Amniotic stem cell (primary cell): ENCODE measurements around the gene EPB41L1.
A peak's percentile ranks its signal among the peaks of the same experiment; 100 is the strongest.

Experiments used
- DNase-seq: peaks from one replicate; lab custom pipeline; 2025; lab: John Stamatoyannopoulos, UW

Gene EPB41L1

DNA sequence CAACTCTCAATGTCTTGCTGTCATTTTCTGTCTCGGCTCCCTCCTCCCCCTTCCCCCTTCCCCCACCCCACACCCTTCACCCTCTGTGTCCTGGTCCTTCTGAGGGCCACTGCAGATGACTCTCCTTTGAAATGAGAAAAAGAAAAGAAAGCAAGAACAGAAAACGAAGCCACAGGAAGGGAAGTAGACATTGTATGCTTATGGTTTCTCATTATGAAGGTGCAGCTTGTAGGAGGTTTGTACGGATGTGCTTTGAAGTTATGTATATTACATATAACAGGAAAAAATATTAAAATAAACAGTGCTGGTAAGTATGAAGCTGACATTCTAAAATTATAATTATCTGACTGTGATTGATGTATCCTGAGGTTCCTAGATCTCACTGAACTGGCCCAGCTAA is 75.5 kb downstream of the EPB41L1 start:
- no peak for DNase-seq

DNA sequence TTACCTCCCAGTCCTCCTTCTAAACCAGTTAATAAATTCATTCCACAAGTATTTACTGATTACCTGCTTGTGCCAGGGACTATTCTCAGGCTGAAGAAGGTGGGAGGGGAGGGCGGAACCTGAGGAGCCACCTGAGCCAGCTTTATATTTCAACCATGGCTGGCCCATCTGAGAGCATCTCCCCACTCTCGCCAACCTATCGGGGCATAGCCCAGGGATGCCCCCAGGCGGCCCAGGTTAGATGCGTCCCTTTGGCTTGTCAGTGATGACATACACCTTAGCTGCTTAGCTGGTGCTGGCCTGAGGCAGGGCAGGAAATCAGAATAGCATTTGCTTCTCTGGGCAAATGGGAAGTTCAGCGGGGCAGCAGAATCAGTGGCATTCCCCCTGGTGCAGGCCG is 76.8 kb downstream of the EPB41L1 start:
- no peak for DNase-seq

DNA sequence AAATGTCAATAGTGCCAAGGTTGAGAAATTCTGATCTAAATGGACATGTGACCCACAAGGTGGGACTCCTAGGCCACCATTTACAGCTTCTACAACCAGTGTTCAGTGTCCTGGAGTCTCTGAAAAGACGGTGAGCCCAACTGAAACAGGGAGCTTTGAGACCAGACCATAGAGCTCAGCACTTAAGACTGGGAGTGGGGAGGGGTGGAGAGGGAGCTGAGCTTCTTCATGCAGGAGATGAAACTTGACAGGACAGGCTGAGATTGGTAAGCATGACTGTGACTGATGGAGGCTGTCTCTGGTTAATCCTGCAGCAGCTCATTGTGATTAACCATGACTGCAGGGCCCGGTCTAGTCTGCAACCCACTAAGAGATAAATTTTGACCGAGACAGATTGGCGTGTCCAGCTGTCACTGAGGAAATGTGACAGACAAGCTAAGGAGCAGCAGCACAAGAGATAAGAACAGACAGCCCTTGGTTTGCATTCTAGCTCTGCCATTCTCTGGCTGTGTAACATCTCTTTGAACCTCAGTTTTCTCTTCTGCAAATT is 80.3 kb downstream of the EPB41L1 start:
- no peak for DNase-seq

DNA sequence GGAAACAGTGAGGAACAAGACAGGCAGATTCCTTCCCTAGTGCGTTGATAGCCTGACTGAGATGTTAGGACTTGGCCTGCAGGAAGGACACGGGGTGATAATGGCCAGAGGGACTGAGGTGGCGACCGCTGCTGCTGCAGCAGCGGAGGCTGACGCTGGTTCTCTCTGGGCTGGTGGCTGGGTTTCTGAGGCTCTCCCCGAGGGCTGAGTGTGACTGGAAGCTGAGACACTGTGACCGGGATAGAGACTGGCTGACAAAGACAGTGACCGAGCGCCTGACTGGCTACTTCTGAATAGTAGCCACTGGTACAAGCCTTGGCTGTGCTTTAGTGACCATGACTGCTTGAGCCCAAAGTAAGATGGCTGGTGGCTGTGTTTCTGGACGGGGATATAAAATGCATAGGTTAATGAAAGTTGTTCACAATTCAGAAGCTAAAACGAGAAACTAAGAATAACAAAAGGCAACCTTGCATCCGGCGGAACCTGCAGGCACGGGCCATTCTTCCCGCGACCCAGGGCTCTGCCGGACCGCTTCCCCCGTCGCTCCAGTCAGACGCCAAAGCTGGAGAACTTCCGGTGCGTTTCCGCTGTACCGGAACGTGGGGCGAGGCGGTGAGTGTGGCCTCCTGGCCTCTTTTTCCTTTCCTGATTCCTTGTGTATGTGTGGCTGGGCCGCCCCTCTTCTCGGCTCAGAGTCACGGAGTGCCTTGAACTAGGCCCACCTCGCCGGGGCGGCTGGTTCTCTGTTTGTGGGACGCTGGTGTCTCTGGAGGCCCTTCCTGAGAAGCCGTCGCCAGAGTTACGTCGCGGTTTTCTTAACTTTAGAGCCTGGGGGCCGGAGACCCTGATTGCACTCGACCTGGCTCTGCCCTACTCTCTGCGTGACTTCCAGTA is 81.6 kb downstream of the EPB41L1 start, which contains the start of gene AAR2:
Gene AAR2, plus strand, starts transcription at position 587 of the 894 bp plus-strand sequence. CDS start 3,391 bp downstream, outside the sequence.
- DNase-seq = peak; percentile 80

DNA sequence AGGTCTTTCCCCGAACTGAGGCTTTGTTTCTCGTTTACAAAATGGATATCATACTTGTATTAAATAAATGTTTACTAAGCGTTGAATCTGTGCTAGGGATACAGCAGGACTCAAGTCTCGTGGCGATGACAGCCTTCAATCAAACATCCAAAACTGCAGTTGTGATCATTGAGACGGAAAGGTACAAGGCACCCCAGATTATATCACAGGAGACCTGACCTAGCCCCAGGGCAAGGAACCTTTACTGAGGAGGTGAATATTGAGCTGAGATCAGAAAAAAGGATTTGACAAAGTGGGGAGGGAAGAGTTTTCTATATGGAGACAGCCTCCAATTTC is 82.2 kb downstream of the EPB41L1 start:
- no peak for DNase-seq

DNA sequence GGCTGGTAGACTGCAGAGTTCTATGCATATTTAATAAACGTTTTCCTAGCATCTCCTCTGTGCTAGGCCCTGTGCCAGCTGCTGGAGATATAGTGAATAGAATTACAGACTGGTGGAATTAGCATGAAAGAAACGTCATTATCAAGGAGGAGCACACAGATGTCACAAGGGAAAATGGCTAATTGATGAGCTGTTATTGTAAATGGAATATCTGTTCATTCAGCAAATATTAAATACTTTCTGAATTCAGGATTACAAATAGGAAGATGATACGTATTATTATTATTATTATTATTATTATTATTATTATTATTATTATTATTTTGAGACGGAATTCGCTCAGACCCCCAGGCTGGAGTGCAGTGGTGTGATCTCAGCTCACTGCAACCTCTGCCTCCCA is 82.9 kb downstream of the EPB41L1 start:
- no peak for DNase-seq

DNA sequence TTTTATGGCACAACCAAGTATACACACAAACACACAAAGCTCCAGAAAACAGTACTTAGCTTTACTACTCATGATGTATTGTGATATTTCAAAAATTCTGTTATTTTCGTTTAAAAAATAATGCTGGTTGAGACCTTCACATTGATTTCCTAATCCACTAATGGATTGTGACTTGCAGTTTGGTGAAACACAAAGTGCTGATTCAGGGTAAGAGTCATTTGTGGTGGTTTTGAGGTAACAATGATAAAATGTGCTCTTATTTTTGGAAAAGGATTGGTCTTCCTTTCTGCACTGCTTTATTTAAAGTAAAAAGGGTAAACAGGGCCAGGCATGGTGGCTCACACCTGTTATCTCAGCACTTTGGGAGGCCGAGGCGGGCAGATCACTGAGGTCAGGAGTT is 83.6 kb downstream of the EPB41L1 start:
- no peak for DNase-seq

DNA sequence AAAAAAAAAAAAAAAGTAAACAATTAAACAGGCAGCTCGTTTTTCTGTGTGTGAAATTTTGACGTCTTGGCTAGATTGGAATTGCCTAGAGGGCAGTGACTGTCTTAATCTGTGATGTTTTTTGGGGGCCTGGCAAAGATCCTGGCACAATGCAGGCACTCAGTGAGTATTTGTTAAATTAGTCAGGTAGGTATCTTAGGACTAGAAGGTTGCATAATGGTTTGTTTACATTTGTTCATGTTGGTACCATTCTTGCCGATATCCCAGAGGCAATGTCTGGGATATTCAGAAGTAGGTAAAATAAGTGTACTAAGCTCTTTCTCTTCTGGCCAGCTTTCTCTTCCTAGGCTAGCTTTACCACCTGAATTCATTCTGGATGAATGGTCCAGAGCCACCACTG is 84.2 kb downstream of the EPB41L1 start:
- no peak for DNase-seq

DNA sequence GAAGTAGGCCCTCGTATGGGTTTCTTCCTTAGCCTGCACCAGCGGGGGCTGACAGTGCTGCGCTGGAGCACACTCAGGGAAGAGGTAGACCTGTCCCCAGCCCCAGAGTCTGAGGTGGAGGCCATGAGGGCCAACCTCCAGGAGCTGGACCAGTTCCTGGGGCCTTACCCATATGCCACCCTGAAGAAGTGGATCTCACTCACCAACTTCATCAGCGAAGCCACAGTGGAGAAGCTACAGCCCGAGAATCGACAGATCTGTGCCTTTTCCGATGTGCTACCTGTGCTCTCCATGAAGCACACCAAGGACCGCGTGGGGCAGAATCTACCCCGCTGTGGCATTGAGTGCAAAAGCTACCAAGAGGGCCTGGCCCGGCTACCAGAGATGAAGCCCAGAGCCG is 85.5 kb downstream of the EPB41L1 start:
- DNase-seq = no peak

DNA sequence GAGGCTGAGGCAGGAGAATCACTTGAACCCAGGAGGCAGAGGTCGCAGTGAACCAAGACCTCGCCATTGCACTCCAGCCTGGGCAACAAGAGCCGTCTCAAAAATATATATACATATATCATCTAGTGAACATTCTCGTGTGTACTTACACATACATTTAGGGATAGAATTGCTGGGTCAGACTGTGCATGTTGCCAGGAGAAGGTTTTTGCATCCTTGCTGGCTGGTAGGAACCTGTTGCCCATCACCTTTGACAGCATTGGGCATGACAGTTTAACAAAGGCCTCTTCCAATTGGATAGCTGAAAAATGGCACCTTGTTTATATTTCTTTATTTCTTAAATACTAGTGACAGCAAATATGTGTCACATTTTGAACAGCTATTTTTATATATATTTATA is 87.1 kb downstream of the EPB41L1 start:
- no peak for DNase-seq

DNA sequence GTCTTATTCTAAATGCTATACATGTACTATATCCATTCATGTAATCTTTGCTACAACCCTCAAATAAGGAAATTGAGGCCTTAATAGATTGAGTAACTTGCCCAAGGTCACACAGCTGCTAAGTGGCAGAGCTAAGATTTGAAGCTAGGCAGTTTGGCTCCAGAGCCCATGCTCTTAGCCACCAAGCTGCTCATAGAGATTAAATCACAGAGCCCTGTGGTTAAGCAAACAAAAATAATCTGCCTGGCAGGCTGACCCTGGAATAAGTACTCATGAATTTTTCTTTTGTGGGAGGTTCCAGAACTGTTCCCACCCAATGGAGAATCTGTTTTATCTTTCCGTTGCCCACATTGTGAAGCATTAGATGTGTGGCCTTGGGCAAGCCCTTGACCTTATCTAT is 89.2 kb downstream of the EPB41L1 start:
- no peak for DNase-seq

DNA sequence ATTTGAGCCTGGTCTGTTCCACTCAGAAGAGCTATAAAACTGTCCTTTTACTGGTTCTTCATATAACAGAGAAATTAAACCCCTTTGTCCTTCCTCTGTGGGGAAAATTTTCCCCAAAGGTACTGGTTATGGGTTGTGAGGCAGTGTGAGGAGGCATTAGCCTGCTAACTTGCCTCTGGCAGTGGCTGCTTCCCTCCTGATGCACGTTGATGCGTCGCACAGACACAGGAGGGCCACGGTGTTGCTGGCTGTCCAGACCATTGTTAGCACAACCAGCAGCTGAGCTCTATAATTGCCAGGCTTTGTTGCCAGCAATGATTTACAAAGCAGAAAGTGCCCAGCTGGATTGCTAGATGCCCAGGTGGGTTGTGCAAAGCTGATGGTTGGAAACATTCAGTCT is 91.9 kb downstream of the EPB41L1 start:
- no peak for DNase-seq

DNA sequence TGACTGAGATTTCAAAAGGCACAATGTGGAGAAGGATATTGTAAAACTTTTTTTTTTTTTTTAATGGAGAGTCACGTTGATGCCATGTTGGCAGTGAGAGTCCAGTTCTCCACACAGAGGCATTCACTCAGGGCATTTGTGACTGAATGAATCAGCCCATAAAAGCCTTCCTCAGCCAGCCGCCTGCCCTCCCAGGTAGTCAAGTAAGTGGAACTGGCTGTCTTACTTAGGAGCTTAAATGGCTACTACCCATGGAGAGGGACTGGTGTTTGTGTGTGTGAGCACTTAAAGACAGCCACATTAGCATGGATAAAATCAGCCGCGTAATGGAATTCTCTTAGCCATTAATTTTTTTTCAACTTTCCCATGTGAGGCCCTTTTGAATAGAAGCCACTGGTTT is 94.3 kb downstream of the EPB41L1 start:
- DNase-seq = no peak

DNA sequence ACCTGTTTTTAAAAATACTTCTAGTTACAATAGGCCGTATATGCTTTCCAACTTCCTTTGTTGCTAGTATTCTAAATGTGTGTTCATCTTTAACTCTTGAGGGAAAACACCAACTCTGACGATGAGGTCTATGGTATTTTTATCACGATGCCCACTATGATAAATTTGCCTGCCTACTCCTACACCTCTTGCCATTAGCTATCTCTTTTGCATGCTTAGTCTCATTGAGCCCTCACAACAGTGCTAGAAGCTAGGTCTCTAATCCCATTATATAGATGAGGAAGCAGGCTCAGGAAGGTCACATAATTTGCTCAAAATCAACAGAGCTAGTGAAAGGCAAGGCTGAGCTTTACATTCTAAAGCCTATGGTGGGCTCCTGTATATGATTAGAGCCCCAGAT is 94.9 kb downstream of the EPB41L1 start:
- DNase-seq = no peak

DNA sequence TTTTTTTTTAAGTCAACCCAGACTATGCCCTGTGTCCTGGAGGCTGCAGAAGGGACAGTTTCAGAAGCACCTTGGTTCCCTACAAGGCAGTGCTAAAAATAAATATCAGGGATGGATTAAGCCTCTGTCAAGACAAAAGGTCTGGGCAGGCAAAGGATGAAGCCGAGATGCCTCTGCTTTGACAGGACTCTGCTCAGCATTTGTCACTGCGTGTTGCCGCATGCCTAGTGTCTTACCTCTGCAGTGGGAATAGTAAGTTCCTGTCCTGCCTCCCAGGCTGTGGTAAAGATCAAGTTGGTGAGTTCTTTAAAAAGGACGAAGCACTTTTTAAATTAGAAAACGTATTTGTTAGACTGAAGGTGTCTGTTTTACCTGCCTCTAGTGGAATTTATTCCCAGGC is 96.9 kb downstream of the EPB41L1 start:
- DNase-seq = no peak

DNA sequence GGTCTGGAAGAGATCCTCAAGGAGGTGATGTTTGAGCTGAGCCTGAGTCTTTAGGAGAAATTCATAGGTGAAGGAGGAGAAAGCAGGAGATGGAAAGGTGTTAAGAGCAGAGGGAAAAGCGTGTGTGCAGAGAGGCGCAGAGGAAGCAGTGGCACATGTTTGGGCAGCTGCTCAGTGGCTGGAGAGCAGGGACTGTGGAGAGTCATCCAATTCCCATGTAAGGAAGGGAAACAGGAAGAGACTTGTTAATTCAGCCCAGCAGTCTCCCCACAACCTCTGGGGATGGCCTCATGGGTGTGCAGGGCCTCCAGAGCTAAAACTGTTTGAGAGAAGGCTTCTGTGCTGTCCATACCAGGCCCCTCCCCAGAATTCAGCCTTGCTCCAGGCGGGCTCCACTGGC is 98.0 kb downstream of the EPB41L1 start:
- DNase-seq = no peak

DNA sequence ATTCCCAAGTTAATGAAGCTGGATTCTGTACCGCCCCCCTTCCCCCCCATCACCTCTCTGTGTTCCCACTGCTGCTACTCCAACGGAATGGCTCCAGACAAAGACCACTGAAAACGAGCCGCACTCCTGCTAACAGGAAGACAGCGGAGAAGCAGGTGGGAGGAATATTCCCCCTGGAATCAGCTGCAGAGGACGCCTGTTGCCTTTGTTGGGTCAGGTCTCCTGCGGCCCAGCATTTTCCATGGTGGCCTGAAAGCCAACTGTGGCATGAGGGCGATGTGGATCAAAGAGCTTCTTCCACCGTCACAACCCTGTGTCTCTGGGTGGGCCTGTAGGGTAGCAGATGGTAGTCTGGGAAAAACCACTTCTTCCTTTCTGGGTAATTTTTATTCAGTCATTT is 98.5 kb downstream of the EPB41L1 start:
- no peak for DNase-seq

DNA sequence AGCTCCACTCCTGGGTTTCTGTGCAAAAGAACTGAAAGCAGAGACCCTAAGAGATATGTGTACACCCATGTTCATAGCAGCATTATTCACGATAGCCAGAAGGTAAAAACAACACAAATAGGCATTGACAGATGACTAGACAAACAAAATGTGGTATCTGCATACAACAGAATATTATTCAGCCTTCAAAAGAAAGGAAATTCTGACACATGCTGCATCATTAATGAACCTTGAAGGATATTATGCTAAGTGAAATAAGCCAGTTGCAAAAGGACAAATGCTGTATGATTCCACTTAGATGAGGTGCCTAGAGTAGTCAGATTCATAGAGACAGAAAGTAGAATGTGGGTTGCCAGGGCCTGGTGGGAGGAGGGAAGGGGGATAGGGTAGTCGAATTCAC is 99.5 kb downstream of the EPB41L1 start:
- DNase-seq = no peak

DNA sequence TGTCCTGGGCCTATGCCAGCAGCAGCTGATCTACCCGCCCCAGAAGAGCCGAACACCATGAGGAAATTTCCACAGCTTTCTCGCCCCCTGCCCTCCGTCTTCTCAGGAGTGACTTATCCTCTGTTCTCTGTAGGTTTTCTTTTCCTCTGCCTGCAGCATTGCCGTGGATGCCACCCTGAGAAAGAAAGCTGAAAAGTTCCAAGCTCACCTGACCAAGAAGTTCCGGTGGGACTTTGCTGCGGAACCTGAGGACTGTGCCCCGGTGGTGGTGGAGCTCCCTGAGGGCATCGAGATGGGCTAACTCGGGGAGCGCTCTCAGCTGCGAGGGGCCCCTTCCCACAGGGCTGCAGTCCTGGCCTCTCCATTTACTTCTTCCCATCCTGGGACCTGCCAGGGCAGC is 100.9 kb downstream of the EPB41L1 start:
- DNase-seq = no peak

DNA sequence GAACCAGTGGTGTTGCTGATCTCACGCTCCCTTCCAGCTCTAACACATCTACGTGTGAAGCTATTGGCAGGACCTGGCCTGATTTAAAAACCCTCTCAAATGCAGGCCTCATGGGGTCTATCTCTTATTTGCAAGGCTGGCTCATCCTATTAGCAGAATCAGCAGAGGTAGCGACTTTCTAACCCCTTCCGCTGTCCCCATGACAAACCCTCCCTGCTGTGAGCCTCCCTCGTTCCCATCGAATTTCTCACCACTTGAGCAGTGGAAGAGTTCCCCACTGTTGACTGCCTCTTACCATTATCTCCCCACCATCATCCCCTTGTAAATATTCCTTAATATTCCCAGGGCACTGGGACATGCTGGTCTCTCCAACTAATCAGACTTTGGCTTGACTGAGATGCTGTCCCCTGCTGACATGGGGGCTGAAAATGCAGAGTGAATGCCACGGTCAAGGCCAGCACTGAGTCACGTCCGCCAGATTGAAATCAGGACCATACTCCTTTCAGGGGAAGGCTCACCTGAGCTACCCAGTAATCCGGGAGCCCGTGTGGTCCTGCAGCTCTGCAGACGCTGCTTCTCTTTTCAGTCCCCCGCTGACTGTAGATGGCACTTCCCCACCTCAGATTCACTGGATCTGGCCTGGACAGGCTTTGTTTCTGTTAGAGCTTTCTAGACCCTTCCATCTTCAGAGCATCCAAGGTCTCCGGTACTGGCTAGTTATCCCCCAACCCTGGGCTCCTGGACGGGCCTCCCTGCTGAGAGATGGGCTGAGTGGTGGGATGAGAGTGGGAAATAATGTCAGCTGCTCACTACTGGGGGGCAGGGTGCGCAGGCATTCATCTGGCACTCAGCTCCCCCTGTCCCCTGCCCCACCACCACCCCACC is 104.9 kb downstream of the EPB41L1 start:
- no peak for DNase-seq

DNA sequence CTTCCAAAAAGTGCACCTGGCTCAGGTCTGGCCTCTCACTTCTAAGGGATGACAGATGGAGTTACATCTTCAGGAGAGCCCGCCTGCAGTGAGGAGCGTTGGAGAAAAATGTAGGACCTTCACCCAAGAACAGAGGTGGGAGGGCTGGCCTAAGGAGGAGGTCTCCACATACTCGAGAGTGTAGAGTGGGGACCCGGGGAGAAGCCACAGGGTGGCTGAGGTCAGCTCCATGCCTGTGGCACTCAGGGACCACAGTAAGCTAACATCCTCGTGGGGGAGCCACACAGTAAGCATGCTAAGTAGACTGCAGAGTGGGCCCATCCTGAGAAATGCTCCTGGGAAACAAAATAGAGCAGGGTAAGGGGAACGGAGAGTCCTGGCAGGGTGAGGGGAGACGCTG is 105.8 kb downstream of the EPB41L1 start:
- no peak for DNase-seq

DNA sequence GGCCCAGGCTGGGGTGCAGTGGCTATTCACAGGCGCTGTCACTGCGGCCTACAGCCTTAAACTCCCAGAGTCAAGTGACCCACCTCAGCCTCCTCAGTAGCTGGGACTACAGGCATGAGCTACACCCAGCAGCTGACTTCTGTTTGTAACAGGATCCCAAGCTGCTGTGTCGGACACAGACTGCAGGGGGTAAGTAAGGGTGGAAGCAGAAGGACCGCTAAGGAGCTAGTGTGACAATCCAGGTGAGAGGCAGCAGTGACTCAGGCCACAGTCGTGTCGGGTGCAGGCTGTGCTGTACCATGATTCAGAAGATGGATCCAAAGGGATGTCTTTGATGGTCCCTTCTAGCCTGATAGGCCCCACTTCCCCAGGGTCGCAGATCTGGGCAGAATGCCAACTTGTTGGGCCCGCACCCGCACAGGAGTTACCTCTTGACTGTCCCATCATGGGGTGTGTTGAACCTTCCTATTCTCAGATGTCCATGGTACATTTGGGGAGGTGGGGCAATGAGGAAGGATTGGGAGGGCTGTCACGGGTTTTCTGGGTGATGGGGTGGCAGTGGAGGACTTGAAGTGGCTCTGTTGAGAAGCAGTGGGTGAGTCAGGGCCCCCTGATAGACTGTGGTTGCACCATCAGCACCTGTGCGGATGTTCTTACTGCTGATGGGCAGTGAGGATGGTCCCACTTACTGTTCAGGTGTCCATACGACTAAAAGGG is 107.0 kb downstream of the EPB41L1 start:
- no peak for DNase-seq
